GM19238 (cell line): Measurements from ENCODE around the gene SLC17A1.

ENCODE experiments used
- DNase-seq: peaks from one replicate; pipeline ENCODE4 v3.0.0; 2011; ENCODE audit warnings: low spot score; ENCODE audit not compliant: insufficient read length

SLC17A1 gene, protein sequence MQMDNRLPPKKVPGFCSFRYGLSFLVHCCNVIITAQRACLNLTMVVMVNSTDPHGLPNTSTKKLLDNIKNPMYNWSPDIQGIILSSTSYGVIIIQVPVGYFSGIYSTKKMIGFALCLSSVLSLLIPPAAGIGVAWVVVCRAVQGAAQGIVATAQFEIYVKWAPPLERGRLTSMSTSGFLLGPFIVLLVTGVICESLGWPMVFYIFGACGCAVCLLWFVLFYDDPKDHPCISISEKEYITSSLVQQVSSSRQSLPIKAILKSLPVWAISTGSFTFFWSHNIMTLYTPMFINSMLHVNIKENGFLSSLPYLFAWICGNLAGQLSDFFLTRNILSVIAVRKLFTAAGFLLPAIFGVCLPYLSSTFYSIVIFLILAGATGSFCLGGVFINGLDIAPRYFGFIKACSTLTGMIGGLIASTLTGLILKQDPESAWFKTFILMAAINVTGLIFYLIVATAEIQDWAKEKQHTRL

GRCh38 chr6:25831532-25832306 lies at the start of gene SLC17A1:
Gene SLC17A1 (minus strand): TSS chr6:25832052. CDS start chr6:25830557, 1,495 bp downstream.
- DNase-seq: no peak

DNA sequence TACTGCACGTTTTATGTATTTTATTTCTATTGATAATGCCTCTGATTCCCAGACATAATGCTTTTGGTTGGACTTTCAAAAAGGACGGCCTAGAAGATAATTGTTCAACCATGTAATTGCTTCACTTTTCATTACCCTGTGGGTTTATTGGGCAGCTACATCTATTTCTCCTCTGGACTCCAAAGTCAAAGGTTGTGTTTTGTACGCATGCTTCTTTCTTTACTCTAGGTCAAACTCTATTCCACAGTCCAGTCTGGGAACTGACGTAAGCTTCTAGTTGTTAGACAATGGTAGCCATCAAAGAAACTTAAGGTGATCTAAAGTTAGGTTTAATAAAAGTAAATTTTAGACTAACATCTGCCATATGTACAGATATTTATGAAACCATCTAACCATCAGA lies 48.7 kb upstream of the SLC17A1 start:
- no peak for DNase-seq

DNA sequence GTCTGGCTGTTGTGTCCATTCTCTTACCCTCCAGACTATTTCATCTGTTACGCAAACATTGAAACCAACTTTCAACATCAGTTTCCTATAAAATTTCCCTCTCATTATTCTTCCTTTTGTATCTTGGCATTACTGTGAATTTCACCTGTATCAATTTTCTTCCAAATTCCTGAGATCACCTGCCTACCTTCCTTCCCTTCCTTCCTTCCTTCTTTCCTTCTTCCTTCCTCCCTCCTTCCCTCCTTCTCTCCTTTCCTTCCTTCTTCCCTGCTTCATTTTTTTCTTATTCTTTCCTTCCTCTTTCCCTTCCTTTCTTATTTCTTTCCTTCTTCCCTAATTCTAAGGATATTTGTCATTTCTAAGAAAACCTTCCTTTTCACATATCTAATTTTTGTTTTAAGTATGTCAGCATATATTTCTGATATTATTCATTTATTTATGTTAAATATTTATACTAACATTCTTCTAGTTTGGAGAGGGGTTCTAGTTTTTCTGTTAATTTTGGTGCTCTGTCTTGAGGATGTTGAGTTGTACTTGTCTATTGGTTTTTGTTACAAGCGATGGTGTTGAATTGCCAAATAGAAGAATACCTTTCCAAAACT lies 47.0 kb upstream of the SLC17A1 start:
- no peak for DNase-seq

GRCh38 chr6:25875926-25876602 lies 44.2 kb upstream of the SLC17A1 start:
- no peak for DNase-seq

GRCh38 chr6:25875563-25875905 lies 43.7 kb upstream of the SLC17A1 start:
- DNase-seq: no peak

DNA sequence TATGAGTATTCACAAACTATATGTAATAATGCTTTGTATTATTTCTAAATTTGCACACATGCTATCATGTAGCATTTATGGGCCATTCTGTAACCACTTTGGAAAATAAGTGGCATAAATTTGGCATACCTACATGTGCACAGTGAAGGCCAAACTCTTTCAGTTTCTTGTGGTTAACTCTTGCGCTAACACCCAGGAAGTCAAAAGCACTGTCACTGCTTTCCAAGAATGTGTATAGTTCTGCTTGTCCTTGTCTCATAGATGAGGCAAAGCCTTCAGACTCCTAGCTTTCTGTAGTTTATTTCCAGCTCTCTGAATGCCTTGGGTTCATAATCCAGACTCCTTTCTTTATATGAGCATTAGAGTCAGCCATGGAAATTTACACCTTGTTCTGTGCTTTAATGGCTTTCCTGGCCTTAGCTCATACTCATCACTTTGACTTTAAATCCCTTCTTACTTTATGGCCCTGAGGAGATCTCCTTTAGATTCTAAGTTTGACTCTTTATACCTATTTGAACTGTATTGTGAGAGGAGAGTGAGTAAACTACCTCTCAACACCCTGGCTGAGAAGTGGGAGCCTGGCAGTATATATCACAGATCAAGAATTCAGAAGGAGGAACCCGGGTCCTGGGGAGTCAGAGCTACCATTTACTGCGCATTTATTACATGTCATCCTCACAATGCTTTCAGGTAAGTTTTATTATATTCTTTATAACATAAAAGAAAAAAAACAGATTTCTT lies 43.1 kb upstream of the SLC17A1 start:
- DNase-seq: no peak

GRCh38 chr6:25874118-25874517 lies 42.3 kb upstream of the SLC17A1 start, which contains the start of gene SLC17A3:
Gene SLC17A3 (minus strand): TSS chr6:25874243. CDS start chr6:25868387, 5,856 bp downstream.
- DNase-seq: no peak

GRCh38 chr6:25872814-25873213 lies 41.0 kb upstream of the SLC17A1 start:
- DNase-seq: no peak

DNA sequence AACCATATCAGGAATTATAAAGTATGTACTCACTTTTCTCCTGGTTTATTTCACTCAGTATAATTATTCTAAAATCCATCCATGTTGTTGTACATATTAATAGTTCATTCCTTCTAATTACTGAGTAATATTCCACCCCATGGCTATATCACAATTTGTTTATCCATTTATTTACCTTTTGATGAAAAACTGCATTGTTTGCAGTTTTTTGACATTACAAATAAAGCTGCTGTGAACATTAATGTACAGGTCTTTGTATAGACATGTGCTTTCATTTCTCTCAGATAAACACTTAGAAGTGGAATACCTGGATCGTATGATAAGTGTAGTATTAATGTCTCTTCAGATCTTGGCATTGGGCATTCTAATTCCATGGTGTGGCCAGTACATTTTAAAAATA lies 38.0 kb upstream of the SLC17A1 start:
- no peak for DNase-seq

DNA sequence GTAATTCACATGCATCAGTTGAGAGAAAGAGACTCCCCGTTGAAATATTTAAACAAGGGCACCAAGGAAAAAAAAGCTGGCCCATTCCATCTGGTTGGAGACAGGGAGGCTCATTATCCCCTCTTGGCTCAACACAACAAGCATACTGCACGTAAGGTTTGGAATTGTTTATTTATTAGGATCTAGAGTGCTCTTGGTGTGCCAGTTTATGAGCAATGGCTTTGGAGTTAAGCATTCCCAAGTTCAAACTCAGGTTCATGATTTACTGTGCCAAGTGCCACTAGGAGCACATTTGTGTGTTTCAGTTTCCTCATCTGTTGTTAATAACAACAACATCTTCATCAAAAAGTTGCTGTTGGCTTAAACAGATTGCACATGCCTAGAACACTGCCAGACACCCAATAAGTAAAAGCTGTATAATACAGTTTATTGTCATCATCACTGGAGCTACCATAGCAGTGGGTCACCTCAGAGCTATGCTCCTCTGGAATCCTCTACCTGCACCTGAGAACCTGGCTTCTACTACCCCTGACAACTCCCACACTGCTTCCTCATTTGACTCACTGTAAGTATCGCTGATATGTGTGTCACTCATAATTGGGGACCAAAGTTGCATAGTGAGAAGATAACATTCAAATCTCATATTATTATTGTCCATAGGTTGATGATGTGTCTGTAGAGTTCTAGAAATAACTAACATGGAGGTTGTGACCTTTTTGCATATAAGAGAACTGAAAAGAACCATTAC lies 36.8 kb upstream of the SLC17A1 start:
- no peak for DNase-seq

- no peak for DNase-seq
Observed at GRCh38 chr6:25866011-25866410, 34.2 kb upstream of the SLC17A1 start.

- no peak for DNase-seq
Observed at GRCh38 chr6:25863360-25863759, 31.5 kb upstream of the SLC17A1 start.

DNA sequence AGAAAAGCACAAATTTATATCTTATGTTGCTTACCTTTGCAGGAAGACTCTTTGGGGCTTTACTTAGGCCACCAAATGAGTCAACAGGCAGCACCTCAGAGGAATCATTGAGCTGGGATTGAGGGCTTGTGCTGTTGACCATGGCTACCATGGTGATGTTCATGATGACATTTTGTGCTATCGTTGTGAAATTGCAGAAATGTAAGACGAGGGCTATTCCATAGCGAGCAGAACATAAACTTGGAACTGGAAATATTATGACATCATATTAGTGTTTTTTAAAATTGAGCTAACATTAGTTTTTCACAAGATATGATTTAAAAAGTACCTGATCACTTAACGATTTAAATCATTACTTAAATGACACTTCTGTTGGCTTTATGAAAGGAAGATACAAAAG lies 30.3 kb upstream of the SLC17A1 start:
- DNase-seq: no peak

DNA sequence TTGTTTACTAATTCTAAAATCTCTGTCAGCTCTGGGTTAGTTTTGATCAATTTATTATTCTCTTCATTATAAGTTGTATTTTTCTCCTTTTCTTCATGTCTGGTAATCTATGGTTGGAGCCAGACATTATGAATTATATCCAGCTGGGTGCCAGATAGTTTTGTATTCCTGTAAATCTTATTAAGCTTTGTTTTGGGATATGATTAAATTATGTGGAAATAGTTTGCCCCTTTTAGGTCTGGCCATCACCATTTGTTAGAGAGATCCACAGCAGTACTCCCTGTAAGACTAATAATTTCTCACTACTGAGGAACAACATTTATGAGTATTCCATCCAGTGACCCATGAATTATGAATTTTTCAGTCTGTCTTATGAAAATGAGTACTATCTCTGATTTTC lies 20.9 kb upstream of the SLC17A1 start:
- no peak for DNase-seq

GRCh38 chr6:25851961-25852360 lies 20.1 kb upstream of the SLC17A1 start:
- no peak for DNase-seq

- no peak for DNase-seq
Observed at GRCh38 chr6:25844518-25844917, 12.7 kb upstream of the SLC17A1 start.

DNA sequence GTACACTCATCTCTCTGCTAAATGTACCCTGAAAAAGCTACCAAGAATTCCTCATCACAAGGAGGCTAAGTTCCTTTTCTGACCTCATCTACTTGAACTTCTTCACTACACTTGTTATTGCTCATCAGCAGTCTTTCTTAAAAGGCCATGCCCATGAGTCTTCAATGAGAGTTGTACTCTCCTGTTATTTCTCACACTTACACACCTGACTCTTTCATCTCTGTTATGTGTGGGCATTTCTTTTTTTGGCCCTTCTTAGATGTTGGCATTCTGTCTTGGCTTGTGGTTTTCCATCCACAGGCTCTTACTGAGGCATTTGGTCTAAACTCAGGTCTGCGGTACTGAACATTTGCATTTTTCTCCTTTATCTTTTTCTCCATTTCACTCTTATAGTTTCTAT lies 10.7 kb upstream of the SLC17A1 start:
- no peak for DNase-seq

DNA sequence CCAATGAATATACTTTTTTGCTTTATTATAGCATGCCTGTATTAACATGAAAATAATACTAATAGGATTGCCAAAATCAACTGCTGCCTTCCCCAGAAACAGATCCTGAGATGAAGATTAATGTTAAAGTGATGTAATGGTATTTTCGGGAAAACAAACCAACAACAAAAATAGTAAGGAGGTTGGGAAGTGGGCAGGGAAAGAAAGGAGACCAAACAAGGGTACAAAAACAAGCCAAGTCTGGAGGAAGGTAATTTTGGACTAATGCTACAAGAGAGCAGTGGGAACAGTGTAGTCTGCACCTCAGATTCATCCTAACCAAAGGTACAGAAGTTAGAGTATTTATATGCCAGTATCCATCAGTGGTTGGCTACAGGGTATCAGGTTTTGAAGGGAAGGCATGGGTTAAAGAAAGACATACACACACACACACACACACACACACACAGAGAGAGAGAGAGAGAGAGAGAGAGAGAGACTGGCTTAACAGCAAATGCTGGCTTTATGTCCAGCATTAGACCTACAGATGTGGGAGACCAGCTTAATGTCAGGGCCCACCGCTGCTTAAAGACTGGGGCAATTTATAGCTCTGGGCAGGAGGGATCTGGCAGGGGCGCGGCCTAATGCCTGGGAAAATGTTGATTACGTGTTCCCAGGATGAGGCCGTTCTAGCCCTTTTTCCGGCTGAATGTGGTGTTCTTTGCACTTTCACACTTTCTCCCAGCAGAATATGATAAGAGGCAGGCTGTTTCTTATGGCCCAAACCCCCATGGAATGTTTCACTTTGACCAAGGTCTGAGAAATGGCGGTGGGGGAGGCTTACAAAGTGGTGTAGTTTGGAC lies 3.8 kb upstream of the SLC17A1 start:
- DNase-seq: no peak

DNA sequence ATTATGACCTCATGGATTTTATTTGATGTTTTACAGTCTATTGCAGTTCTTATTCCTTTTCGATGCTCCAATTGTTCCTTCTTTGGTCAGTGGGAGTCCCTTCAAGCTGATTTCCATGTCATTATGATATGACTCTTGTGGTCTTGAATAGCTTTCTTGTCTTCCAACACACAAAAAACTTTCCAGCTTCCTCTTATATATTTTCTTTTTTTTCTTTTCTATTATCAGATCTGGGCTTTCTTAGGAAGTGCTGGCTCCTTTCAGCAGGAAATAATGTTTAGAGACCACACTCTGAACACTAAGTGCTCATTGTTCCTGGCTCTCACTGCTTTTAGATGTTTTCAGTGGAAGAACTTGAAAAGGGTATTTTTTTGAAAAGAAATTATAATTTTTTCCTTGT lies 3.1 kb upstream of the SLC17A1 start:
- no peak for DNase-seq
